GM12878 (cell line): ENCODE measurements around the gene DHFR.
"Not testable (repeated sequence)": the region's sequence is repeated elsewhere in the genome, so short reads cannot be mapped to it uniquely, and the experiment has no call there.

Experiments used
- CHD4 ChIP-seq: fragments of 200-600 bp; sonication (generic); IDR thresholded peaks from 2 replicates; pipeline ENCODE4 v1.6.1; 2016; ENCODE audit warnings: mild to moderate bottlenecking
- EP300 ChIP-seq, 2 experiments: fragments of 150-350 bp in 1 of 2; IDR thresholded peaks; 2 replicates each; pipeline ENCODE4 v1.6.1; 2011 to 2012; ENCODE audit warnings: low read depth in 2 of 2, low read length in 2 of 2, borderline replicate concordance in 1 of 2, improper control_type of control experiment in 1 of 2, inconsistent platforms in 1 of 2; ENCODE audit not compliant: control insufficient read depth in 1 of 2
- MAX ChIP-seq: IDR thresholded peaks from 2 replicates; pipeline ENCODE4 v1.6.1; 2012; ENCODE audit warnings: low read depth, low read length, improper control_type of control experiment
- POLR2A ChIP-seq: IDR thresholded peaks from 2 replicates; pipeline ENCODE4 v1.6.1; 2011; ENCODE audit warnings: low read depth, mild to moderate bottlenecking, low read length
- TF ChIP-seq, protein P1 (sequence below): fragments of 150-350 bp; IDR thresholded peaks from 2 replicates; pipeline ENCODE4 v1.6.1; 2016; ENCODE audit warnings: low read depth, low read length
- TF ChIP-seq, protein P2 (sequence below), 3 experiments: IDR thresholded peaks in 2 of 3; conservative IDR thresholded peaks in 1 of 3; 2 replicates each; pipeline ENCODE4 v1.5.1; 2011; ENCODE audit warnings: low read depth in 3 of 3, low read length in 3 of 3, mild to moderate bottlenecking in 3 of 3, control low read depth in 2 of 3, moderate library complexity in 2 of 3, inconsistent platforms in 1 of 3, mixed read lengths in 1 of 3; ENCODE audit not compliant: control insufficient read depth in 2 of 3, insufficient read depth in 1 of 3; ENCODE audit errors: extremely low read depth in 1 of 3

GRCh38 chr5:80660661-80661060 is 5.9 kb upstream of the DHFR start:
- TF ChIP-seq, protein P1, sequence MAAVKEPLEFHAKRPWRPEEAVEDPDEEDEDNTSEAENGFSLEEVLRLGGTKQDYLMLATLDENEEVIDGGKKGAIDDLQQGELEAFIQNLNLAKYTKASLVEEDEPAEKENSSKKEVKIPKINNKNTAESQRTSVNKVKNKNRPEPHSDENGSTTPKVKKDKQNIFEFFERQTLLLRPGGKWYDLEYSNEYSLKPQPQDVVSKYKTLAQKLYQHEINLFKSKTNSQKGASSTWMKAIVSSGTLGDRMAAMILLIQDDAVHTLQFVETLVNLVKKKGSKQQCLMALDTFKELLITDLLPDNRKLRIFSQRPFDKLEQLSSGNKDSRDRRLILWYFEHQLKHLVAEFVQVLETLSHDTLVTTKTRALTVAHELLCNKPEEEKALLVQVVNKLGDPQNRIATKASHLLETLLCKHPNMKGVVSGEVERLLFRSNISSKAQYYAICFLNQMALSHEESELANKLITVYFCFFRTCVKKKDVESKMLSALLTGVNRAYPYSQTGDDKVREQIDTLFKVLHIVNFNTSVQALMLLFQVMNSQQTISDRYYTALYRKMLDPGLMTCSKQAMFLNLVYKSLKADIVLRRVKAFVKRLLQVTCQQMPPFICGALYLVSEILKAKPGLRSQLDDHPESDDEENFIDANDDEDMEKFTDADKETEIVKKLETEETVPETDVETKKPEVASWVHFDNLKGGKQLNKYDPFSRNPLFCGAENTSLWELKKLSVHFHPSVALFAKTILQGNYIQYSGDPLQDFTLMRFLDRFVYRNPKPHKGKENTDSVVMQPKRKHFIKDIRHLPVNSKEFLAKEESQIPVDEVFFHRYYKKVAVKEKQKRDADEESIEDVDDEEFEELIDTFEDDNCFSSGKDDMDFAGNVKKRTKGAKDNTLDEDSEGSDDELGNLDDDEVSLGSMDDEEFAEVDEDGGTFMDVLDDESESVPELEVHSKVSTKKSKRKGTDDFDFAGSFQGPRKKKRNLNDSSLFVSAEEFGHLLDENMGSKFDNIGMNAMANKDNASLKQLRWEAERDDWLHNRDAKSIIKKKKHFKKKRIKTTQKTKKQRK: not testable (repeated sequence)
- not testable (repeated sequence) for TF ChIP-seq EP300 (IDR thresholded peaks at IDR 0.05; ENCODE audit: borderline replicate concordance in 1 of 2, control insufficient read depth in 1 of 2, low read depth in 2 of 2, low read length in 2 of 2); POLR2A; MAX; CHD4
- TF ChIP-seq, protein P2, sequence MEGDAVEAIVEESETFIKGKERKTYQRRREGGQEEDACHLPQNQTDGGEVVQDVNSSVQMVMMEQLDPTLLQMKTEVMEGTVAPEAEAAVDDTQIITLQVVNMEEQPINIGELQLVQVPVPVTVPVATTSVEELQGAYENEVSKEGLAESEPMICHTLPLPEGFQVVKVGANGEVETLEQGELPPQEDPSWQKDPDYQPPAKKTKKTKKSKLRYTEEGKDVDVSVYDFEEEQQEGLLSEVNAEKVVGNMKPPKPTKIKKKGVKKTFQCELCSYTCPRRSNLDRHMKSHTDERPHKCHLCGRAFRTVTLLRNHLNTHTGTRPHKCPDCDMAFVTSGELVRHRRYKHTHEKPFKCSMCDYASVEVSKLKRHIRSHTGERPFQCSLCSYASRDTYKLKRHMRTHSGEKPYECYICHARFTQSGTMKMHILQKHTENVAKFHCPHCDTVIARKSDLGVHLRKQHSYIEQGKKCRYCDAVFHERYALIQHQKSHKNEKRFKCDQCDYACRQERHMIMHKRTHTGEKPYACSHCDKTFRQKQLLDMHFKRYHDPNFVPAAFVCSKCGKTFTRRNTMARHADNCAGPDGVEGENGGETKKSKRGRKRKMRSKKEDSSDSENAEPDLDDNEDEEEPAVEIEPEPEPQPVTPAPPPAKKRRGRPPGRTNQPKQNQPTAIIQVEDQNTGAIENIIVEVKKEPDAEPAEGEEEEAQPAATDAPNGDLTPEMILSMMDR (IDR thresholded peaks at IDR 0.05 in 2 of 3, conservative IDR thresholded peaks at IDR 0.05 in 1 of 3; ENCODE audit: control insufficient read depth in 2 of 3, extremely low read depth in 1 of 3, insufficient read depth in 1 of 3, low read depth in 3 of 3, low read length in 3 of 3): not testable (repeated sequence)
